ENCODE results near the gene SKP2. TPM values are rescaled to one million over a fixed set of nuclear protein-coding genes. Genes with fewer than 3 reads are reported as not detected.
A peak's percentile ranks its signal among the peaks of the same experiment; 100 is the strongest.

The SKP2 gene
- total and polyA plus RNA-seq, 11 donors = 1.6 to 12.0 (median 5.9) TPM

DNA sequence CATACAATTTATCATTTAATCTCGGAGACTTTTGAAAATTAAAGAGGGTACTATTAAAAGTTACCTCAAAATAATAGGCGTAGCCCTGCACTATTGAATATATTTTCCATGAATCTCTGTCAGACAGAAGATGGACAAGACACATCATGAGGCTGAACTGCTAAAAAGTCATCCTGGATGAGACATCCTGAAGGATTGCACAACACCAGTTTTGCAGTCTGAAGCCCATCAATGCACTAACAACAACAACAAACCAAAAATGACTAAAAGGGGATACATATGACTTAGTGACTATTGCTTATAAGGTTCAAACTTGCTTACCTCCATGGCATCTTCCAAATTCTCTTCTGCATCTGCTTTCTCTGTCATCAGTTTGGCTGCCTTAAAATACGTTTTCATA lies 15.9 kb upstream of the SKP2 start:
- WGBS, 4 donors = 94 to 96% (median 96%) methylated on average over 3 of the region's 3 CpGs

GRCh38 chr5:36136581-36136980 lies 15.3 kb upstream of the SKP2 start:
- intact Hi-C loops (cut with DNase I) = no loop called here
- DNase-seq = no peak

More for the DNA sequence above, 15.9 kb upstream of the SKP2 start:
- peaks cover 0 to 3% (median 0%) of the 10 kb centered on the region in 12 donors for H3K9me3 ChIP-seq
- no peak overlapping the region for H3K27ac ChIP-seq
- intact Hi-C loops (cut with DNase I) = no loop called here
- TF ChIP-seq CTCF (IDR thresholded peaks at IDR 0.05) (no peak), POLR2A (IDR thresholded peaks at IDR 0.05) (no peak)
- H3K4me1 ChIP-seq = no peaks in the 10 kb centered on the region
- DNase-seq (no peak), ATAC-seq (no peak)
- peaks cover 0 to 49% (median 23%) of the 10 kb centered on the region in 9 donors for H3K36me3 ChIP-seq
- H3K4me3 ChIP-seq = no peak overlapping the region
- no peaks in the 10 kb centered on the region for H3K27me3 ChIP-seq

DNA sequence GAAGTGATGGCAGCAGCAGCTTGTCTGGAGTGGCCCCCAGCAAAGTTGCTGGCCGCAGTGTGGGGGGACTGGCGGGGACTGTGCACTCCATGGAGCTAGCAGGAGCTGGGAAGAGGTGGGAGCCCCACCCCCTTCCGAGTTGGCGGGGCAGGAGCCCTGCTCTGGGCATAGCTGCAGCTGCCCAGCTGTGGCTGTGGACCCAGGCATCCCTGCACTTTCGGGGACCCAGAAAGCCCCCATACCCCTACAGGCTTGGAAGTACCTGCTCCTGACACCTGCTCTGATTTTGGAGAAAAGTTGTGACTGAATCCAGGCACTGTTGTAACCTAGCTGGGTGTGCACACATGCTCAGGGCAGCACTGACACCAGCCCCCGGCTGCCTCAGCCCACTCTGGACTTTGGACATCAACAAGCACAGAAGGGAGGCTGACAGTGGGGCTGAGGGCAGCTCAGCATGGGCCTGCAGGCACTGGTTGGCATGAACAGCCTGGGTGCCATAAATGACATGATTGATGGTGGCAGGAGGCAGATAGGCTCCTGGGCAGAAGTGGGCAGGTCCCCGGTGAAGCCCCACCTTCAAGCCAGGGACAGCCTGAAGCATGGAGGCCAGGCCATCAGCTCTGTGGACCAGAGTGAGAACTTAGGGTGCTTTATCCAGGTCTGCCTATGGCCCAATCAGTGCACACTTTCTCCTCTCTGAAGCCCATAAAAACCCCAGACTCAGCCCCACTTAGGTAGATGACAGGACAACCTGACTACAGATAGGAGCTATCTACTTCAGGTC lies 12.8 kb upstream of the SKP2 start:
- Histone ChIP-seq H3K27me3 (no peaks in the 10 kb centered on the region), H3K27ac (no peak overlapping the region), H3K9me3 (no peaks in the 10 kb centered on the region), H3K4me3 (no peak overlapping the region), H3K36me3 (peaks cover 0 to 60% (median 40%) of the 10 kb centered on the region in 9 donors), H3K4me1 (no peaks in the 10 kb centered on the region)
- DNase-seq = no peak
- ATAC-seq = peak in 2 of 4 donors; percentile 22 to 45
- WGBS, 4 donors = 89 to 98% (median 97%) methylated on average over 7 of the region's 7 CpGs
- TF ChIP-seq POLR2A (IDR thresholded peaks at IDR 0.05) = no peak
- no peak for TF ChIP-seq CTCF (IDR thresholded peaks at IDR 0.05)
- intact Hi-C loops (cut with DNase I) = no loop called here

More at GRCh38 chr5:36136581-36136980, 15.3 kb upstream of the SKP2 start:
- Histone ChIP-seq H3K27me3 (no peaks in the 10 kb centered on the region), H3K4me3 (no peak overlapping the region), H3K4me1 (no peaks in the 10 kb centered on the region), H3K36me3 (peaks cover 0 to 55% (median 28%) of the 10 kb centered on the region in 9 donors), H3K9me3 (no peaks in the 10 kb centered on the region), H3K27ac (no peak overlapping the region)
- no peak for ATAC-seq
- TF ChIP-seq CTCF (IDR thresholded peaks at IDR 0.05) (no peak), POLR2A (IDR thresholded peaks at IDR 0.05) (no peak)

DNA sequence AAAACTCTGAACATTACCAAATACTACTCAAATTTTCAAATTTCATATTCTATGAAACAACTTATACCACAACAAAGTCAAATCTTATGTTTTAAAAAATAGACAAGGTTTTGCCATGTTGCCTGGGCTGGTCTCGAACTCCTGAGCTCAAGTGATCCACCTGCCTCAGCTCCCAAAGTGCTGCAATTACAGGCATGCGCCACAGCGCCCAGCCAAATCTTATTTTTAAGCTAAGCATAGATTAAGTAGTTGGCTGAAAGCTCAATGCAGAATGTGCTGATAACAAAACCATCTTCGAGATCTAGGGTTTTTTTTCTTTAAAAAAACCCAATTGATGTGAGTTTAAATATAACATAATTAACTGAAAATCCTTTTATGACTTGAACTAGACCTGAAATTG lies 6.6 kb upstream of the SKP2 start:
- peaks cover 0 to 28% (median 22%) of the 10 kb centered on the region in 9 donors for H3K36me3 ChIP-seq
- no peak overlapping the region for H3K4me3 ChIP-seq
- intact Hi-C loops (cut with DNase I) = no loop called here
- TF ChIP-seq POLR2A (IDR thresholded peaks at IDR 0.05) (no peak), CTCF (IDR thresholded peaks at IDR 0.05) (no peak)
- H3K27me3 ChIP-seq = no peaks in the 10 kb centered on the region
- WGBS, 4 donors = 70 to 75% (median 71%) methylated on average over 4 of the region's 4 CpGs
- no peak overlapping the region for H3K27ac ChIP-seq
- ATAC-seq (no peak), DNase-seq (no peak)
- peaks cover 0 to 17% (median 6%) of the 10 kb centered on the region in 12 donors for H3K4me1 ChIP-seq
- H3K9me3 ChIP-seq = no peaks in the 10 kb centered on the region
